H9 (cell line): ENCODE results near the gene NOTCH1. TPM values are rescaled to one million over a fixed set of nuclear protein-coding genes. Genes with fewer than 3 reads are reported as not detected.

ENCODE experiments used
- DNase-seq: peaks from one replicate; pipeline ENCODE4 v3.0.0-alpha.2; 2017
- H2AFZ ChIP-seq: one replicate; pipeline ENCODE4 v1.6.1; 2013; ENCODE audit warnings: mild to moderate bottlenecking, low read length, control low read depth, moderate library complexity
- H2AK5ac ChIP-seq: 2 replicates; pipeline ENCODE4 v1.6.1; 2013; ENCODE audit warnings: low read length, control low read depth, mixed read lengths; ENCODE audit not compliant: insufficient read length
- H2BK120ac ChIP-seq: one replicate; pipeline ENCODE4 v1.6.1; 2013; ENCODE audit warnings: low read depth, mild to moderate bottlenecking, low read length, control low read depth, inconsistent platforms; ENCODE audit not compliant: poor library complexity, severe bottlenecking
- H2BK12ac ChIP-seq: 2 replicates; pipeline ENCODE4 v1.6.1; 2013; ENCODE audit warnings: low read length, control low read depth, mixed read lengths, low read depth; ENCODE audit not compliant: insufficient read length
- H2BK15ac ChIP-seq: 2 replicates; pipeline ENCODE4 v1.6.1; 2013; ENCODE audit warnings: low read depth, low read length, control low read depth
- H2BK20ac ChIP-seq: one replicate; pipeline ENCODE4 v1.6.1; 2013; ENCODE audit warnings: low read depth, mild to moderate bottlenecking, low read length, control low read depth, inconsistent platforms; ENCODE audit not compliant: poor library complexity, severe bottlenecking
- H2BK5ac ChIP-seq: 2 replicates; pipeline ENCODE4 v1.6.1; 2013; ENCODE audit warnings: low read length, control low read depth, mixed read lengths; ENCODE audit not compliant: insufficient read length
- H3K14ac ChIP-seq: 2 replicates; pipeline ENCODE4 v1.6.1; 2013; ENCODE audit warnings: low read length, control low read depth; ENCODE audit not compliant: insufficient read depth
- H3K18ac ChIP-seq: 2 replicates; pipeline ENCODE4 v1.6.1; 2013; ENCODE audit warnings: low read depth, mild to moderate bottlenecking, mixed read lengths, low read length, control low read depth; ENCODE audit not compliant: insufficient read length
- H3K23ac ChIP-seq: 2 replicates; pipeline ENCODE4 v1.6.1; 2013; ENCODE audit warnings: low read length, control low read depth, mixed read lengths, low read depth; ENCODE audit not compliant: insufficient read length
- H3K23me2 ChIP-seq: 2 replicates; pipeline ENCODE4 v1.6.1; 2013; ENCODE audit warnings: low read depth, mild to moderate bottlenecking, mixed read lengths, low read length, control low read depth; ENCODE audit not compliant: insufficient read length, poor library complexity, severe bottlenecking
- H3K27ac ChIP-seq: 2 replicates; pipeline ENCODE4 v1.5.1; 2013; ENCODE audit warnings: low read length, control low read depth, mixed read lengths, low read depth; ENCODE audit not compliant: insufficient read length
- H3K27me3 ChIP-seq: 2 replicates; pipeline ENCODE4 v1.6.1; 2013; ENCODE audit warnings: low read length, control low read depth, inconsistent platforms; ENCODE audit not compliant: insufficient read depth
- H3K4ac ChIP-seq: 2 replicates; pipeline ENCODE4 v1.6.1; 2013; ENCODE audit warnings: low read depth, mild to moderate bottlenecking, control low read depth, inconsistent platforms, low read length, moderate library complexity
- H3K4me1 ChIP-seq: 2 replicates; pipeline ENCODE4 v1.6.1; 2013; ENCODE audit warnings: low read length, control low read depth, inconsistent platforms; ENCODE audit not compliant: insufficient read depth
- H3K4me2 ChIP-seq: 2 replicates; pipeline ENCODE4 v1.6.1; 2013; ENCODE audit warnings: low read length, control low read depth, mixed read lengths; ENCODE audit not compliant: insufficient read length, insufficient read depth
- H3K56ac ChIP-seq: 2 replicates; pipeline ENCODE4 v1.6.1; 2013; ENCODE audit warnings: low read depth, mild to moderate bottlenecking, mixed read lengths, low read length, control low read depth; ENCODE audit not compliant: insufficient read length
- H3K79me1 ChIP-seq: 2 replicates; pipeline ENCODE4 v1.6.1; 2013; ENCODE audit warnings: low read depth, mild to moderate bottlenecking, moderate library complexity, low read length, control low read depth, inconsistent platforms; ENCODE audit not compliant: insufficient read depth, poor library complexity, severe bottlenecking
- H3K79me2 ChIP-seq: 2 replicates; pipeline ENCODE4 v1.6.1; 2013; ENCODE audit warnings: low read length, control low read depth, inconsistent platforms; ENCODE audit not compliant: insufficient read depth
- H3K9ac ChIP-seq: 2 replicates; pipeline ENCODE4 v1.6.1; 2013; ENCODE audit warnings: low read length, control low read depth, mixed read lengths; ENCODE audit not compliant: insufficient read length; ENCODE audit errors: extremely low read depth
- H3K9me3 ChIP-seq: one replicate; pipeline ENCODE4 v1.6.1; 2013; ENCODE audit warnings: low read depth, low read length, inconsistent platforms; ENCODE audit not compliant: control insufficient read depth
- H3T11ph ChIP-seq: one replicate; pipeline ENCODE4 v1.6.1; 2013; ENCODE audit warnings: mild to moderate bottlenecking, low read length, control low read depth, inconsistent platforms
- H4K20me1 ChIP-seq: one replicate; pipeline ENCODE4 v1.6.1; 2013; ENCODE audit not compliant: control insufficient read depth, insufficient read length, insufficient read depth
- H4K5ac ChIP-seq: 2 replicates; pipeline ENCODE4 v1.6.1; 2013; ENCODE audit warnings: low read depth, mild to moderate bottlenecking, mixed read lengths, low read length, control low read depth; ENCODE audit not compliant: insufficient read length
- H4K8ac ChIP-seq: replicated peaks from 2 replicates; pipeline ENCODE4 v1.6.1; 2013; ENCODE audit warnings: low read length, control low read depth, mixed read lengths, low read depth; ENCODE audit not compliant: insufficient read length
- H4K91ac ChIP-seq: 2 replicates; pipeline ENCODE4 v1.6.1; 2013; ENCODE audit warnings: low read depth, mild to moderate bottlenecking, moderate library complexity, mixed read lengths, low read length, control low read depth; ENCODE audit not compliant: insufficient read length
- H3K27ac Mint-ChIP-seq, 3 experiments: 2 replicates in 2 of 3; 3 replicates in 1 of 3; pipeline ENCODE4 v1.8.0; 2020 to 2021; ENCODE audit warnings: mixed read lengths in 3 of 3, mild to moderate bottlenecking in 1 of 3, moderate library complexity in 1 of 3
- H3K27me3 Mint-ChIP-seq: 2 replicates; pipeline ENCODE4 v1.8.0; 2021; ENCODE audit warnings: low read depth, mild to moderate bottlenecking, moderate library complexity, mixed read lengths
- H3K36me3 Mint-ChIP-seq, 3 experiments: 2 replicates in 2 of 3; 3 replicates in 1 of 3; pipeline ENCODE4 v1.8.0; 2020 to 2021; ENCODE audit warnings: low read depth in 3 of 3, mixed read lengths in 3 of 3; ENCODE audit not compliant: insufficient read depth in 1 of 3
- H3K4me1 Mint-ChIP-seq, 2 experiments: 2 replicates each; pipeline ENCODE4 v1.8.0; 2020; ENCODE audit warnings: mixed read lengths in 2 of 2
- H3K4me3 Mint-ChIP-seq, 2 experiments: 2 replicates in 1 of 2; 3 replicates in 1 of 2; pipeline ENCODE4 v1.8.0; 2020 to 2021; ENCODE audit warnings: mild to moderate bottlenecking in 2 of 2, mixed read lengths in 2 of 2, moderate library complexity in 1 of 2
- H3K9me3 Mint-ChIP-seq, 2 experiments: 2 replicates in 1 of 2; 3 replicates in 1 of 2; pipeline ENCODE4 v1.8.0; 2020; ENCODE audit warnings: mild to moderate bottlenecking in 2 of 2, mixed read lengths in 2 of 2, moderate library complexity in 1 of 2
- CTCF ChIP-seq: fragments of 200-600 bp; sonication (generic); conservative IDR thresholded peaks from 3 replicates; pipeline ENCODE4 v1.8.0; 2021; ENCODE audit warnings: antibody characterized with exemption, mild to moderate bottlenecking
- WGBS: extraction: QIAGEN DNeasy Blood & Tissue Kit; methylation state at CpG from one replicate; pipeline ENCODE4 v1.1.7; 2013; ENCODE audit warnings: missing lambda C conversion rate, low lambda C conversion rate, mixed read lengths; ENCODE audit not compliant: insufficient read length; ENCODE audit errors: extremely low coverage; 5-methylcytosine and 5-hydroxymethylcytosine counted together
- microRNA-seq: library from miRNA; unstranded; fragments of <30 nt; microRNA quantifications from one replicate; pipeline ENCODE4, GENCODE V29; 2020; ENCODE audit warnings: borderline microRNAs expressed
- total RNA-seq: library from RNA; stranded (reverse); gene quantifications from 2 replicates; pipeline ENCODE4 v1.2.1, GENCODE V29; 2021

Gene NOTCH1
- total RNA-seq, 1 experiment from 2014 or later, result 71.6 TPM

- Histone ChIP-seq H3K4ac (no peak overlapping the region), H3K9ac (no peak overlapping the region), H4K5ac (no peak overlapping the region), H3T11ph (no peak overlapping the region), H3K23me2 (no peaks in the 10 kb centered on the region), H3K79me2 (no peaks in the 10 kb centered on the region), H3K4me1 (no peaks in the 10 kb centered on the region), H2BK20ac (no peak overlapping the region), H3K27me3 (no peaks in the 10 kb centered on the region), H4K20me1 (peaks cover 2% of the 10 kb centered on the region), H4K91ac (no peak overlapping the region), H2AFZ (no peak overlapping the region), H3K56ac (no peak overlapping the region), H2BK120ac (no peak overlapping the region), H3K9me3 (no peaks in the 10 kb centered on the region), H2AK5ac (no peak overlapping the region), H2BK12ac (no peak overlapping the region), H3K4me2 (no peak overlapping the region), H3K27ac (no peak overlapping the region), H2BK5ac (no peak overlapping the region), H3K79me1 (no peaks in the 10 kb centered on the region), H3K18ac (no peak overlapping the region), H2BK15ac (no peak overlapping the region), H3K14ac (no peak overlapping the region), H4K8ac (no peak overlapping the region), H3K23ac (no peak overlapping the region)
- Mint-ChIP-seq H3K4me1 (no peaks in the 10 kb centered on the region), H3K9me3 (no peaks in the 10 kb centered on the region), H3K36me3 (peaks cover 39 to 95% (median 83%) of the 10 kb centered on the region in 3 experiments; a peak in 6 of 7 replicates), H3K27me3 (no peaks in the 10 kb centered on the region), H3K4me3 (no peak overlapping the region), H3K27ac (no peak overlapping the region)
- DNase-seq, result no peak
- whole genome bisulfite sequencing, result no CpG with 5 or more reads among the region's 7 CpGs
- TF ChIP-seq CTCF, result no peak
Observed at GRCh38 chr9:136445799-136446198, 100.0 kb downstream of the NOTCH1 start.

Small RNAs within 50 kb of the gene (microRNA-seq; reads per million reads assigned to microRNA genes)
- gene MIR4673, result not detected
- not detected for gene MIR4674

Other genes starting within 250 kb of the NOTCH1 start
- gene CCDC187, start 242.0 kb downstream of the NOTCH1 start, total RNA-seq, result 0.07 and 0.09 TPM in 2 replicates
- 22.1 and 24.7 TPM in 2 replicates for gene GPSM1, start 218.5 kb downstream of the NOTCH1 start, total RNA-seq
- 22.3 and 24.8 TPM in 2 replicates for gene DNLZ, start 182.3 kb downstream of the NOTCH1 start, total RNA-seq
- 5.5 and 5.6 TPM in 2 replicates for gene CARD9, start 172.4 kb downstream of the NOTCH1 start, total RNA-seq
- gene SNAPC4, start 145.9 kb downstream of the NOTCH1 start, total RNA-seq, result 29.7 TPM in 2 replicates
- gene ENTR1, start 135.4 kb downstream of the NOTCH1 start, total RNA-seq, result 105 and 108 TPM in 2 replicates
- 94.5 and 103 TPM in 2 replicates for gene PMPCA, start 135.4 kb downstream of the NOTCH1 start, total RNA-seq
- gene INPP5E, start 106.2 kb downstream of the NOTCH1 start, total RNA-seq, result 20.4 and 21.0 TPM in 2 replicates
- gene SEC16A, start 63.0 kb downstream of the NOTCH1 start, total RNA-seq, result 52.1 and 56.4 TPM in 2 replicates
- gene EGFL7, start 116.9 kb upstream of the NOTCH1 start, total RNA-seq, result 37.7 and 38.0 TPM in 2 replicates
- gene AGPAT2, start 141.4 kb upstream of the NOTCH1 start, total RNA-seq, result 28.3 and 29.7 TPM in 2 replicates
- gene DIPK1B, start 166.5 kb upstream of the NOTCH1 start, total RNA-seq, result 38.2 and 40.3 TPM in 2 replicates
- 0.75 and 1.5 TPM in 2 replicates for gene LCN10, start 196.9 kb upstream of the NOTCH1 start, total RNA-seq
- gene LCN6, start 202.5 kb upstream of the NOTCH1 start, total RNA-seq, result not detected in 2 replicates
- gene LCN8, start 212.2 kb upstream of the NOTCH1 start, total RNA-seq, result not detected in 2 replicates
- 0.61 TPM in 1 of 2 replicates, not detected in the other for gene LCN15, start 218.5 kb upstream of the NOTCH1 start, total RNA-seq
- 55.2 and 58.9 TPM in 2 replicates for gene TMEM141, start 245.3 kb upstream of the NOTCH1 start, total RNA-seq